GM12878 (cell line): Measurements from ENCODE around the gene DNMT1. TPM values are rescaled to one million over a fixed set of nuclear protein-coding genes. Genes with fewer than 3 reads are reported as not detected.

ENCODE experiments used
- BMI1 ChIP-seq: fragments of 450-650 bp; IDR thresholded peaks from 2 replicates; pipeline ENCODE4 v1.6.1; 2016; ENCODE audit warnings: mild to moderate bottlenecking, moderate library complexity, borderline replicate concordance
- CREB1 ChIP-seq: IDR thresholded peaks from 2 replicates; pipeline ENCODE4 v1.6.1; 2012; ENCODE audit warnings: low read depth, mild to moderate bottlenecking, inconsistent platforms
- HDGF ChIP-seq: fragments of 450-650 bp; IDR thresholded peaks from 2 replicates; pipeline ENCODE4 v1.6.1; 2016; ENCODE audit warnings: antibody characterized with exemption
- JUNB ChIP-seq: IDR thresholded peaks from 2 replicates; pipeline ENCODE4 v1.6.1; 2016; ENCODE audit warnings: antibody characterized with exemption, mild to moderate bottlenecking
- MEF2B ChIP-seq: fragments of 450-650 bp; IDR thresholded peaks from 2 replicates; pipeline ENCODE4 v1.6.1; 2018; ENCODE audit warnings: mild to moderate bottlenecking, moderate library complexity; ENCODE audit not compliant: partially characterized antibody, poor library complexity, severe bottlenecking
- MTA3 ChIP-seq: IDR thresholded peaks from 2 replicates; pipeline ENCODE4 v1.6.1; 2012; ENCODE audit warnings: low read length, inconsistent platforms, borderline replicate concordance
- NR2F1 ChIP-seq: fragments of 450-650 bp; conservative IDR thresholded peaks from 2 replicates; pipeline ENCODE4 v1.6.1; 2017; ENCODE audit warnings: mild to moderate bottlenecking
- POLR2A ChIP-seq: IDR thresholded peaks from 2 replicates; pipeline ENCODE4 v1.6.1; 2011; ENCODE audit warnings: low read depth, mild to moderate bottlenecking, low read length
- POU2F2 ChIP-seq: IDR thresholded peaks from 3 replicates; pipeline ENCODE4 v1.6.1; 2011; ENCODE audit warnings: low read depth, mild to moderate bottlenecking, low read length, borderline replicate concordance
- RCOR1 ChIP-seq: conservative IDR thresholded peaks from 2 replicates; pipeline ENCODE4 v1.6.1; 2012; ENCODE audit warnings: low read depth, low read length, improper control_type of control experiment
- SPI1 ChIP-seq: IDR thresholded peaks from 2 replicates; pipeline ENCODE4 v1.6.1; 2011; ENCODE audit warnings: low read depth, mild to moderate bottlenecking, low read length, moderate library complexity, borderline replicate concordance; ENCODE audit not compliant: insufficient read depth
- STAT3 ChIP-seq: IDR thresholded peaks from 2 replicates; pipeline ENCODE4 v1.6.1; 2011; ENCODE audit warnings: low read depth, low read length, improper control_type of control experiment
- TCF7 ChIP-seq: IDR thresholded peaks from 2 replicates; pipeline ENCODE4 v1.6.1; 2014; ENCODE audit warnings: antibody characterized with exemption, borderline replicate concordance
- USF2 ChIP-seq: IDR thresholded peaks from 2 replicates; pipeline ENCODE4 v1.6.1; 2011; ENCODE audit warnings: low read depth, low read length, improper control_type of control experiment, borderline replicate concordance
- WRNIP1 ChIP-seq: IDR thresholded peaks from 2 replicates; pipeline ENCODE4 v1.6.1; 2011; ENCODE audit warnings: low read depth, low read length, improper control_type of control experiment, borderline replicate concordance
- ZNF207 ChIP-seq: fragments of 450-650 bp; IDR thresholded peaks from 2 replicates; pipeline ENCODE4 v1.6.1; 2014; ENCODE audit warnings: antibody characterized with exemption, mild to moderate bottlenecking, borderline replicate concordance
- ZSCAN29 ChIP-seq: fragments of 450-650 bp; IDR thresholded peaks from 2 replicates; pipeline ENCODE4 v1.6.1; 2017; ENCODE audit warnings: mild to moderate bottlenecking, moderate library complexity
- polyA plus RNA-seq, 11 experiments: library from polyadenylated mRNA; depleted of rRNA in 4 of 11; unstranded in 6 of 11; stranded (reverse) in 5 of 11; fragments of >200 nt; fragmentation: Nextera tagmentation in 4 of 11; fragmentation: Illumina TruSeq in 1 of 11; extraction: Ambion mirVana in 4 of 11; extraction: Trizol in 1 of 11; gene quantifications; 1 replicate in 1 of 11; 2 replicates in 10 of 11; pipeline versions ENCODE4 v1.2.1 to v1.2.3, GENCODE V29; 2011 to 2016; ENCODE audit warnings: inconsistent platforms in 2 of 11, missing spikeins in 2 of 11, low read depth in 1 of 11
- total RNA-seq, 4 experiments: library from RNA; depleted of rRNA in 3 of 4; stranded (reverse); fragments of >200 nt in 3 of 4; fragmentation: Illumina TruSeq in 1 of 4; extraction: Trizol in 1 of 4; gene quantifications; 2 replicates each; pipeline versions ENCODE4 v1.2.1 to v1.2.3, GENCODE V29; 2013 to 2021
- TF ChIP-seq, protein P1 (sequence below): IDR thresholded peaks from 2 replicates; pipeline ENCODE4 v1.6.1; 2011; ENCODE audit warnings: borderline replicate concordance, low read depth, mild to moderate bottlenecking, moderate library complexity, mixed read lengths, low read length; ENCODE audit not compliant: insufficient read depth; ENCODE audit errors: extremely low read length
- TF ChIP-seq, protein P2 (sequence below): fragments of 450-650 bp; IDR thresholded peaks from 2 replicates; pipeline ENCODE4 v1.6.1; 2017; ENCODE audit warnings: mild to moderate bottlenecking, moderate library complexity
- TF ChIP-seq, protein P3 (sequence below): IDR thresholded peaks from 2 replicates; pipeline ENCODE4 v1.6.1; 2012; ENCODE audit warnings: low read depth, low read length, improper control_type of control experiment
- TF ChIP-seq, protein P4 (sequence below): IDR thresholded peaks from 2 replicates; pipeline ENCODE4 v1.6.1; 2011; ENCODE audit warnings: low read depth, mild to moderate bottlenecking, low read length, moderate library complexity, borderline replicate concordance; ENCODE audit errors: extremely low read depth
- TF ChIP-seq, protein P5 (sequence below): fragments of 150-350 bp; IDR thresholded peaks from 2 replicates; pipeline ENCODE4 v1.6.1; 2014; ENCODE audit warnings: mild to moderate bottlenecking, low read depth, low read length

The DNMT1 gene
- total and polyA plus RNA-seq, 10 of the 15 experiments (the other 5 are each of a cell fraction or from before 2014, with no cell fraction given): 70.0 to 290 (median 133) TPM

DNA sequence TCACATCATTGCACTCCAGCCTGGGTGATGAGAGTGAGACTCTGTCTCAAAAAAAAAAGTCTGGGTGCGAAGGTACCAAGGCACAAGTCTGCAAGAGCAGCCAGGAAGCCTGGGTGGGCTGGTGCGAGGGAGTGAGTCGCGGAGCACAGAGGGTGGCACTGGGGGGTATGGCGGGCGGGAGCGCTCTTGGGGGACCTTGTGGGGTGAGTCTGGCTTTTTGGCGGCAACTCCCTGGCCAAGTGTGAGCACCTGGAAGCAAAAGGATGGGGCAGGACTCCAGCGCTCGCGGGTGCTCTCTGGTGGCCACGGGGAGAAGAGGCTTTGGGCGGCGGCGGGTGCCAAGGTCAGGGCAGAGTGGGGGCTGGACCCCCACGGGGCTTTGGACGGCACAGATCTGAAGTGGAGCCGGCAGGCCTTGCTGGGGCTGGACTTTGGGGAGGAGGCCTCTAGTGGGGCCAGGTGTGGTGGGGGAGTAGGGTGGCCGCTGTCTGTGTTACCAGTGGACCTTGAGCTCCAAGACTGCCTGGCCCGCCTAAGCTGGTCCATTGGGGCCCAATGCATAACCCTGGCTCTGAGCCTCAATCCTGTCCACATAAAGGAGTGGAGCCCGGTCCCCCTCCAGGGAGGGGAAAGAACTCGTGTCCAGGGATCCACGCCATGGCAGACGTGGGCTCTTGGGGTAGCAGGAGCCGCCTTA is 81.7 kb downstream of the DNMT1 start (continued):
- TF ChIP-seq WRNIP1 (no peak), ZSCAN29 (no peak), RCOR1 (no peak), POLR2A (no peak; the same call in 1 of the 2 replicates), BMI1 (no peak), NR2F1 (peak; percentile 79), HDGF (no peak), STAT3 (no peak), MEF2B (no peak), POU2F2 (peak; percentile 24; the same call in 1 of the 3 replicates), MTA3 (no peak; the same call in 1 of the 2 replicates), USF2 (no peak), CREB1 (no peak; the same call in 1 of the 2 replicates), ZNF207 (no peak), JUNB (no peak), TCF7 (no peak), SPI1 (no peak)
- TF ChIP-seq, protein P1, sequence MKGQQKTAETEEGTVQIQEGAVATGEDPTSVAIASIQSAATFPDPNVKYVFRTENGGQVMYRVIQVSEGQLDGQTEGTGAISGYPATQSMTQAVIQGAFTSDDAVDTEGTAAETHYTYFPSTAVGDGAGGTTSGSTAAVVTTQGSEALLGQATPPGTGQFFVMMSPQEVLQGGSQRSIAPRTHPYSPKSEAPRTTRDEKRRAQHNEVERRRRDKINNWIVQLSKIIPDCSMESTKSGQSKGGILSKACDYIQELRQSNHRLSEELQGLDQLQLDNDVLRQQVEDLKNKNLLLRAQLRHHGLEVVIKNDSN: no peak
- TF ChIP-seq, protein P2, sequence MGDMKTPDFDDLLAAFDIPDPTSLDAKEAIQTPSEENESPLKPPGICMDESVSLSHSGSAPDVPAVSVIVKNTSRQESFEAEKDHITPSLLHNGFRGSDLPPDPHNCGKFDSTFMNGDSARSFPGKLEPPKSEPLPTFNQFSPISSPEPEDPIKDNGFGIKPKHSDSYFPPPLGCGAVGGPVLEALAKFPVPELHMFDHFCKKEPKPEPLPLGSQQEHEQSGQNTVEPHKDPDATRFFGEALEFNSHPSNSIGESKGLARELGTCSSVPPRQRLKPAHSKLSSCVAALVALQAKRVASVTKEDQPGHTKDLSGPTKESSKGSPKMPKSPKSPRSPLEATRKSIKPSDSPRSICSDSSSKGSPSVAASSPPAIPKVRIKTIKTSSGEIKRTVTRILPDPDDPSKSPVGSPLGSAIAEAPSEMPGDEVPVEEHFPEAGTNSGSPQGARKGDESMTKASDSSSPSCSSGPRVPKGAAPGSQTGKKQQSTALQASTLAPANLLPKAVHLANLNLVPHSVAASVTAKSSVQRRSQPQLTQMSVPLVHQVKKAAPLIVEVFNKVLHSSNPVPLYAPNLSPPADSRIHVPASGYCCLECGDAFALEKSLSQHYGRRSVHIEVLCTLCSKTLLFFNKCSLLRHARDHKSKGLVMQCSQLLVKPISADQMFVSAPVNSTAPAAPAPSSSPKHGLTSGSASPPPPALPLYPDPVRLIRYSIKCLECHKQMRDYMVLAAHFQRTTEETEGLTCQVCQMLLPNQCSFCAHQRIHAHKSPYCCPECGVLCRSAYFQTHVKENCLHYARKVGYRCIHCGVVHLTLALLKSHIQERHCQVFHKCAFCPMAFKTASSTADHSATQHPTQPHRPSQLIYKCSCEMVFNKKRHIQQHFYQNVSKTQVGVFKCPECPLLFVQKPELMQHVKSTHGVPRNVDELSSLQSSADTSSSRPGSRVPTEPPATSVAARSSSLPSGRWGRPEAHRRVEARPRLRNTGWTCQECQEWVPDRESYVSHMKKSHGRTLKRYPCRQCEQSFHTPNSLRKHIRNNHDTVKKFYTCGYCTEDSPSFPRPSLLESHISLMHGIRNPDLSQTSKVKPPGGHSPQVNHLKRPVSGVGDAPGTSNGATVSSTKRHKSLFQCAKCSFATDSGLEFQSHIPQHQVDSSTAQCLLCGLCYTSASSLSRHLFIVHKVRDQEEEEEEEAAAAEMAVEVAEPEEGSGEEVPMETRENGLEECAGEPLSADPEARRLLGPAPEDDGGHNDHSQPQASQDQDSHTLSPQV: no peak
- TF ChIP-seq, protein P3, sequence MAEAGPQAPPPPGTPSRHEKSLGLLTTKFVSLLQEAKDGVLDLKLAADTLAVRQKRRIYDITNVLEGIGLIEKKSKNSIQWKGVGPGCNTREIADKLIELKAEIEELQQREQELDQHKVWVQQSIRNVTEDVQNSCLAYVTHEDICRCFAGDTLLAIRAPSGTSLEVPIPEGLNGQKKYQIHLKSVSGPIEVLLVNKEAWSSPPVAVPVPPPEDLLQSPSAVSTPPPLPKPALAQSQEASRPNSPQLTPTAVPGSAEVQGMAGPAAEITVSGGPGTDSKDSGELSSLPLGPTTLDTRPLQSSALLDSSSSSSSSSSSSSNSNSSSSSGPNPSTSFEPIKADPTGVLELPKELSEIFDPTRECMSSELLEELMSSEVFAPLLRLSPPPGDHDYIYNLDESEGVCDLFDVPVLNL: no peak
- TF ChIP-seq, protein P4, sequence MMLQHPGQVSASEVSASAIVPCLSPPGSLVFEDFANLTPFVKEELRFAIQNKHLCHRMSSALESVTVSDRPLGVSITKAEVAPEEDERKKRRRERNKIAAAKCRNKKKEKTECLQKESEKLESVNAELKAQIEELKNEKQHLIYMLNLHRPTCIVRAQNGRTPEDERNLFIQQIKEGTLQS: no peak
- TF ChIP-seq, protein P5, sequence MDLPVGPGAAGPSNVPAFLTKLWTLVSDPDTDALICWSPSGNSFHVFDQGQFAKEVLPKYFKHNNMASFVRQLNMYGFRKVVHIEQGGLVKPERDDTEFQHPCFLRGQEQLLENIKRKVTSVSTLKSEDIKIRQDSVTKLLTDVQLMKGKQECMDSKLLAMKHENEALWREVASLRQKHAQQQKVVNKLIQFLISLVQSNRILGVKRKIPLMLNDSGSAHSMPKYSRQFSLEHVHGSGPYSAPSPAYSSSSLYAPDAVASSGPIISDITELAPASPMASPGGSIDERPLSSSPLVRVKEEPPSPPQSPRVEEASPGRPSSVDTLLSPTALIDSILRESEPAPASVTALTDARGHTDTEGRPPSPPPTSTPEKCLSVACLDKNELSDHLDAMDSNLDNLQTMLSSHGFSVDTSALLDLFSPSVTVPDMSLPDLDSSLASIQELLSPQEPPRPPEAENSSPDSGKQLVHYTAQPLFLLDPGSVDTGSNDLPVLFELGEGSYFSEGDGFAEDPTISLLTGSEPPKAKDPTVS: no peak
